GM12872 (cell line): ENCODE results near the gene PPP1R11.

ENCODE experiments used
- CTCF ChIP-seq: IDR thresholded peaks from 3 replicates; pipeline ENCODE4 v1.5.1; 2011; ENCODE audit warnings: low read depth, mild to moderate bottlenecking, low read length, moderate library complexity; ENCODE audit not compliant: insufficient read depth

PPP1R11 gene

GRCh38 chr6:30112402-30112994 lies 45.5 kb downstream of the PPP1R11 start:
- no peak for TF ChIP-seq CTCF

- TF ChIP-seq CTCF, result no peak
These were observed 46.2 kb downstream of the PPP1R11 start, which contains the start of gene TRIM31 for GRCh38 chr6:30113003-30113759. Gene TRIM31 (minus strand): TSS chr6:30113090. CDS start chr6:30112805, 285 bp downstream.

- TF ChIP-seq CTCF, result no peak
These were observed 46.8 kb downstream of the PPP1R11 start for GRCh38 chr6:30113841-30114240.

DNA sequence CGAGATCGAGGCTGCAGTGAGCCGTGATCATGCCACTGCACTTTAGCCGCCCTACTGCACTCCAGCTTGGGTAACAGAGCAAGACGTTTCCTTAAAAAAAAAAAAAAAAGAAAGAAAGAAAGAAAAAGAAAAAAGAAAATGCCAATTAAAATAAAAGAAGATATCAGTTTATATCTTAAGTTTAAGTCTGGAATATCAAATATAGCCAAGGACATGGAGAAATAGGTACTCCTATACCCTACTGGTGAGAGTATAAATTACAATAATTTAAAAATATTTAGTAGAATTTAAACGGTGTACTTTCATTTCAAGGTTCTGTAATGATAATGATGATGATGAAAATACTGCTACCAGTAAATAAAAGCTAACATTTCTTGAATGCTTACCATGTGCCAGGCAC lies 49.7 kb downstream of the PPP1R11 start:
- peak; percentile 9; the same call in 1 of the 3 replicates for TF ChIP-seq CTCF
